Amniotic epithelial cell (primary cell): ENCODE data around the gene PRR9.
"Not testable (repeated sequence)": the region's sequence is repeated elsewhere in the genome, so short reads cannot be mapped to it uniquely, and the experiment has no call there.

Source experiments
- DNase-seq: peaks from one replicate; pipeline ENCODE4 v3.0.0-alpha.2; 2010; ENCODE audit warnings: low read depth

PRR9 gene

GRCh38 chr1:153217212-153217611 is at the start of gene PRR9:
Gene PRR9 (plus strand): TSS chr1:153217584. CDS start chr1:153218145, 561 bp downstream.
- peak; percentile 62 for DNase-seq

GRCh38 chr1:153168686-153169085 is 48.7 kb upstream of the PRR9 start:
- DNase-seq: no peak

GRCh38 chr1:153174624-153175023 is 42.8 kb upstream of the PRR9 start:
- DNase-seq: no peak

- no peak for DNase-seq
Measured at GRCh38 chr1:153178922-153179321, 38.5 kb upstream of the PRR9 start.

GRCh38 chr1:153180556-153180955 is 36.8 kb upstream of the PRR9 start:
- DNase-seq: no peak

- DNase-seq: not testable (repeated sequence)
Measured at GRCh38 chr1:153188301-153188700, 29.1 kb upstream of the PRR9 start.

- DNase-seq: no peak
Measured at GRCh38 chr1:153190373-153190772, 27.0 kb upstream of the PRR9 start.

GRCh38 chr1:153192697-153193096 is 24.7 kb upstream of the PRR9 start:
- peak; percentile 3 for DNase-seq

GRCh38 chr1:153194331-153195050 is 22.9 kb upstream of the PRR9 start:
- DNase-seq: no peak

GRCh38 chr1:153195216-153195615 is 22.2 kb upstream of the PRR9 start:
- no peak for DNase-seq

- DNase-seq: peak; percentile 7
Measured at GRCh38 chr1:153202006-153202405, 15.4 kb upstream of the PRR9 start.

GRCh38 chr1:153203130-153203529 is 14.3 kb upstream of the PRR9 start, which contains the start of gene LELP1:
Gene LELP1 (plus strand): TSS chr1:153203430. CDS start chr1:153204708, 1,278 bp downstream.
- DNase-seq: no peak

GRCh38 chr1:153206631-153207030 is 10.8 kb upstream of the PRR9 start:
- DNase-seq: no peak

- no peak for DNase-seq
Measured at GRCh38 chr1:153210206-153210605, 7.2 kb upstream of the PRR9 start.

GRCh38 chr1:153212201-153212600 is 5.2 kb upstream of the PRR9 start:
- no peak for DNase-seq

- DNase-seq: no peak
Measured at GRCh38 chr1:153213519-153213918, 3.9 kb upstream of the PRR9 start.

GRCh38 chr1:153217744-153218416 is 496 bp downstream of the PRR9 start:
- DNase-seq: no peak

- peak; percentile 9 for DNase-seq
Measured at GRCh38 chr1:153220606-153221303, 3.4 kb downstream of the PRR9 start.

- DNase-seq: peak; percentile 33
Measured at GRCh38 chr1:153223040-153223891, 5.9 kb downstream of the PRR9 start.

- DNase-seq: no peak
Measured at GRCh38 chr1:153227810-153228209, 10.4 kb downstream of the PRR9 start.

- no peak for DNase-seq
Measured at GRCh38 chr1:153228491-153228890, 11.1 kb downstream of the PRR9 start.
